NCI-H1436 treated with DMSO at 0.1 percent for 48 hours (cell line): ENCODE results near the gene ATP5F1A.

Source experiments
- DNase-seq: peaks from one replicate; lab custom pipeline; 2025; lab: John Stamatoyannopoulos, UW

Gene ATP5F1A

GRCh38 chr18:46073474-46074331, 24.4 kb downstream of the ATP5F1A start:
- no peak for DNase-seq

- DNase-seq: no peak
These were observed 25.1 kb downstream of the ATP5F1A start for GRCh38 chr18:46072959-46073358.

GRCh38 chr18:46072376-46072867, 25.7 kb downstream of the ATP5F1A start:
- DNase-seq: no peak

- no peak for DNase-seq
These were observed 26.3 kb downstream of the ATP5F1A start, which contains the start of gene PSTPIP2 for GRCh38 chr18:46071653-46072375. Gene PSTPIP2, minus strand, starts transcription at chr18:46072260. Its CDS starts 72 bp downstream, at chr18:46072188.

GRCh38 chr18:46070815-46071652, 27.1 kb downstream of the ATP5F1A start:
- DNase-seq: no peak

DNA sequence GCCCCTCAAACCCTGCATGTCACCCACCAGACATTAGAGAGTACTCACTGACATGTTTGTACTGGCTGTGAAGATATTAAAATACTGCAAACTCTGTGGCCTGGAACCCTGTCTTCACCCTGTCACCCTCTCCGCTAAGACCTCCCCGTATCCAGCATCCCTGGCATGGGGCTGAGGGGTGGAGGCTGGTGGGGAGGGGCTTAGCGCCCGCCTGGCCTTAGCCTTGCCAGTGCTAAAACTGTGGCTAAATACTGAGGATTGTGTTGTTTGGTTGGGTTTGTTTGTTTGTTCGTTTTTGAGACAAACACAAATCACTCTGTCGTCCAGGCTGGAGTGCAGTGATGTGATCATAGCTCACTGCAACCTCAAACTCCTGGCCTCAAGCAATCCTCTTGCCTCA, 27.9 kb downstream of the ATP5F1A start:
- DNase-seq: no peak

GRCh38 chr18:46069524-46069923, 28.6 kb downstream of the ATP5F1A start:
- no peak for DNase-seq

GRCh38 chr18:46068763-46069162, 29.3 kb downstream of the ATP5F1A start:
- no peak for DNase-seq

GRCh38 chr18:46067438-46068007, 30.6 kb downstream of the ATP5F1A start:
- no peak for DNase-seq

DNA sequence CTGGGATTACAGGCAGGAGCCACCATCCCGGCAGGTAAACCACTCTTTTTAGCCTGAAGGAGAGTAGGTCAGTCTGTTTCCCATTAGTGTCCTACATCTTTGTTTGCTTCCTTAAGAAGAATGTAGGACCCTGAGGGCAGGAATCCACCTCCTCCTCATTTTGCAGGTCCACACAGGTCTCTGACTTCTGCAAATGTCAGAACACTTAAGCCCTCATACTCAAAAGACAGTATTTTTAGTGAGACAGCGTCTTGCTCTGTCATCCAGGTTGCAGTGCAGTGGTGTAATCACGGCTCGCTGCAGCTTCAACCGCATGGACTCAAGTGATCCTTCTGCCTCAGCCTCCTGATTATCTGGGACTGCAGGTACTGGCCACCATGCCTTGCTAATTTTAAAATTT, 35.3 kb downstream of the ATP5F1A start:
- DNase-seq: no peak

DNA sequence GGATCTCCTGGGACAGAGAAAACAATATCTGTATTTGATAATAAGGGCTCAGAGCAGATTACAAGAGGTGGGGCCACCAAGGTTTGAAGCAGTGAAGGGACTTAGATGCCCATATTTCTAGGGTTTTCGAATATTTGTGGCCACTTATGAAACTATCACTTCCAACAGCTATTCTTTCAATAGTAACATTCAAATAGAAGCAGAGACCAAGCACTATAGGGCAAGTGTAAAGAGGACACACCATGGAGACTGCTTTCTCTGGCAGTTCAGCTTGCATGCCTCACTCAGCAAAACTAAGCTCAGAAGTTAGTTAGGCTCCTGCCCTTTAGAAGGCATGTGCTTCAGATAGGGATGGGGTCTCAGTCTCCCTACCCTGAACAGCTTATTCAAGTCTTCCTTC, 36.3 kb downstream of the ATP5F1A start:
- DNase-seq: no peak

DNA sequence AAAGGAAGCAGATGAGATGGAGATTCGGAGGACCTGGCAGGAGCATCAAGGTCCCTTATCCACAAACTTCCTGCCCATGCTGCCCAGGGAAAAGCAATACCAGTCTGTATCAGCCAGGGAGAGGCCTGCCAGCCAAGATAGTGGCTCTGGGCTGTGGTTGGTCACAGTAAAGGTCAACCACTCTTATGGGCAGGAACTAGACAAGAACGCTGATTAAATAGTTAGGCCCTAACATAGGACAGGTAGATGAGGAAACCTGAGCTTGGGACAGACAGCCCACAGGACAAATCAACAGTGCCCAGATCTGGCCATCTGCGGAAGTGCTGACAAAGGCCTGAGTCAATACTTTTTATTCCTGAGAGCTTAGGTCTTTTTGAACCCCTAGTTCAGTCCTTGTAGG, 36.7 kb downstream of the ATP5F1A start:
- no peak for DNase-seq

DNA sequence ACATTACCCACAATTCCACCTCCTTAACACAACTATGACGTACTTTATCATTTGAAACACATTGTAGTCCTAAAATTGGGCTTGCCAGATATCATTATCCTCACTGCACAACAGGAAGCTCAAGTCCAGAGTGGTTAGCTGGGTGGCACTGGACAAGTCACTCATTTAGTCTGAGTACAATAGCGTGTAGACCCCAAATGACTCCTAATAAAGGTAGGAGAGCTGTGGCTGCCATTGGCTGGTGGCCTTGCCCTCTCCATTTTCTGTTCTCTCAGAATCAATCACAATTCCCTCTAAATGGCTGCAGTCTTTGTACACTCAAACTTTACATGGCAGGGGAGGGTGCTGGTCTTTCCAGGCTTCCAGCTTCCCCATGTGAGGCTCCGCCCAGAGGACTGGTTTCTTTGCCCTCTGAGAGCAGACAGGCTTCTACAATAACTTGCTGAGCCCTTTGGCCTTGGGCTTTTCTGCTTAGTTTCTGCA, 37.7 kb downstream of the ATP5F1A start:
- no peak for DNase-seq

- no peak for DNase-seq
These were observed 42.3 kb downstream of the ATP5F1A start for GRCh38 chr18:46055838-46056230.

GRCh38 chr18:46054956-46055837, 42.9 kb downstream of the ATP5F1A start:
- no peak for DNase-seq

DNA sequence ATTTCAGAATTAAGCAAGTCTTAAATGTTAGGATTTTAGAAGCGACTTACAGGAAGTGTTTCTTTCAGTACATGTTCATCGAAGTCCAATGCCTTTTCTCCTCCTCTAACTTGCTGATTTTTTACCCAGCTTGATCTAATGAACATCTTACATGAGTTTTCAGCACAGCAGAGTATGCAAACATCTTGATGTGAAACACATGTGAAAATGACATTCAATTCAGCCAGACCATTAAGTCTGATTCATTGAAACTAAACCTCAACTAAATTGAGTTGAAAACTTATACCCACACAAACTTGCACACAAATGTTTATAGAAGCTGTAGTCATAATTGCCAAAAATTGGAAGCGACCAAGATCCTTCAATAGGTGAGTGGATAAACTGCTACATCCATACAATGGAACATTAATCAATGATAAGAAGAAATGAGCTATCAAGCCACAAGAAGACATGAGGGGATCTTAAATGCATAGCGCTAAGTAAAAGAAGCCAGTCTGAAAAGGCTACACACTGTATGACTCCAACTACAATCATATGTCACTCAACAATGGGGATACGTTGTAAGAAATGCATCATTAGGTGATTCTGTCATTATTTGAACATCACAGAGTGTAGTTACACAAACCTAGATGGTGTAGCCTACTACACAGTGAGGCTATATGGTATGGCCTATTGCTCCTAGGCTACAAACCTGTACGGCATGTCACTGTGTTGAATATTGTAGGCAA, 44.6 kb downstream of the ATP5F1A start:
- DNase-seq: no peak

DNA sequence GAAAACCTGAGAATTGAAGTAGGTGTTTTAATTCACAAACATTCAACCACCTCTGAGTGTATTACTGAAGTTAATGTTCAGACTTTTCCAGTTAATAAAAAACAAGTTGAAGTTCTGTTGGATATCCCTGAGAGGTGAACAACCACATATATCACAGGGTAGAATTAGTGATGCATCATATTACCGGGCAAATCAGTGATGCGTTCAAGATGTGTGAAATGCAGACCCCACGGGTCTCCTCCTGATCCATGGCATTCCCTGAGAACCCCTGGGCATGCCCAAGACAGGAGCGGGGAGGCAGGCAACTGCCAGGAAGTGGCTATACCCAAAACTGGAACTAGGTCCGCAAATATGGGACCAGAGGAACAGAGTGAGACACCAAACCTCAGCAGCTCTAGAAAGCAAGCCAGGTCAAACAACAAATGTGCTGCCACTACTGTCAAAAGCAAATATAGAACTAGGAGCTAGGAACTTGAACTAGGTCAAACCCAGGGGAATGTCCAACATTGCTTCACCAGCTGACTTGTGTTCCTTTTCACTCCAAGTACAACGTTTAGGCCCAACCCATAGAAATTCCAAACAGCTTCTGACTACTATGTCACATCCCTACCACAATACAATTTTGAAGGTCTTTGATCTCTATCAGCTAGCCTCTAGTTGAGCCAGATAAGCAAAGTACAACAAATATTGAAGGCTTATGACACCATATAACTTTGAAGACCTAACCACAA, 46.2 kb downstream of the ATP5F1A start:
- no peak for DNase-seq

DNA sequence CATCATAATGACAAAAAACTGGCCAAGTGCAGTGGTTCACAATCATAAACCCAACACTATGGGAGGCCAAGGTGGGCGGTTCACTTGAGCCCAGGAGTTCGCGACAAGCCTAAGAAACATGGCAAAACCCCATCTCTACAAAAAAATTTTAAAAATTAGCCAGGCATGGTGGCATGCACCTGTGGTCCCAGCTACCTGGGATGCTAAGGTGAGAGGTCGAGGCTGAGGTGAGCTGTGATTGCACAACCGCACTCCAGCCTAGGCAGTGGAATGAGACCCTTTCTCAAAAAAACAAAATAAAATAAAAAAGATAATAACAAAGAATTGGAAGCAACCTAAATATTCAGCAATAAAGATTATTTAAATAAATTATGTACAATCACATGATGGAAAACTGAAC, 47.8 kb downstream of the ATP5F1A start:
- DNase-seq: no peak

GRCh38 chr18:46048641-46049040, 49.5 kb downstream of the ATP5F1A start:
- no peak for DNase-seq
